ENCODE data around the gene TCERG1.

Gene TCERG1

GRCh38 chr5:146410272-146410671 lies 36.9 kb upstream of the TCERG1 start:
- TF ChIP-seq CTCF (conservative IDR thresholded peaks at IDR 0.05; ENCODE audit: low read length), result no peak
- DNase-seq (ENCODE audit: low read depth), result no peak
- H3K4me3 ChIP-seq (ENCODE audit: low read length), result no peak overlapping the region

- no peak overlapping the region for H3K4me3 ChIP-seq (ENCODE audit: low read length)
- no peak for DNase-seq (ENCODE audit: low read depth)
- no peak for TF ChIP-seq CTCF (conservative IDR thresholded peaks at IDR 0.05; ENCODE audit: low read length)
Observed at GRCh38 chr5:146419696-146420095, 27.4 kb upstream of the TCERG1 start.

GRCh38 chr5:146425023-146425422 lies 22.1 kb upstream of the TCERG1 start:
- no peak for DNase-seq (ENCODE audit: low read depth)

GRCh38 chr5:146426305-146426704 lies 20.8 kb upstream of the TCERG1 start:
- H3K4me3 ChIP-seq (ENCODE audit: low read length), result no peak overlapping the region
- TF ChIP-seq CTCF (conservative IDR thresholded peaks at IDR 0.05; ENCODE audit: low read length), result no peak
- DNase-seq (ENCODE audit: low read depth), result no peak

More at GRCh38 chr5:146425023-146425422, 22.1 kb upstream of the TCERG1 start:
- TF ChIP-seq CTCF (conservative IDR thresholded peaks at IDR 0.05; ENCODE audit: low read length), result no peak
- no peak overlapping the region for H3K4me3 ChIP-seq (ENCODE audit: low read length)

- H3K4me3 ChIP-seq (ENCODE audit: low read length), result no peak overlapping the region
- TF ChIP-seq CTCF (conservative IDR thresholded peaks at IDR 0.05; ENCODE audit: low read length), result peak; percentile 72
- DNase-seq (ENCODE audit: low read depth), result peak; percentile 54
Observed at GRCh38 chr5:146426853-146427618, 20.1 kb upstream of the TCERG1 start.

- H3K4me3 ChIP-seq (ENCODE audit: low read length), result no peak overlapping the region
Observed at GRCh38 chr5:146427619-146427997, 19.5 kb upstream of the TCERG1 start.

More at GRCh38 chr5:146427619-146427997, 19.5 kb upstream of the TCERG1 start:
- no peak for DNase-seq (ENCODE audit: low read depth)
- TF ChIP-seq CTCF (conservative IDR thresholded peaks at IDR 0.05; ENCODE audit: low read length), result no peak

All from AG10803 (cell line).